B cell (primary cell): Measurements from ENCODE around the gene PCDHGA10. TPM values are rescaled to one million over a fixed set of nuclear protein-coding genes. Genes with fewer than 3 reads are reported as not detected.
"Not testable (repeated sequence)": the region's sequence is repeated elsewhere in the genome, so short reads cannot be mapped to it uniquely, and the experiment has no call there.

Experiments
- ATAC-seq: fragments of 200-7000 bp; cut with Tn5 transposase; one replicate; pipeline ENCODE4 v1.10.0; 2021; ENCODE audit warnings: low read depth, mild to moderate bottlenecking, moderate number of reproducible peaks, moderate library complexity
- CTCF ChIA-PET: fragments of 350-600 bp; sonication (Branson Sonifier 250); formaldehyde crosslinking; loops from one replicate; lab custom pipeline; 2021; ENCODE audit warnings: antibody characterized with exemption, inconsistent platforms; lab: Charles Lee
- POLR2A ChIA-PET: fragments of 350-600 bp; sonication (Branson Sonifier 250); formaldehyde crosslinking; loops from one replicate; lab custom pipeline; 2021; ENCODE audit warnings: antibody characterized with exemption; lab: Charles Lee
- DNase-seq: peaks from one replicate; pipeline ENCODE4 v3.0.0; 2013
- H2AFZ ChIP-seq: 2 replicates; pipeline ENCODE4 v1.6.1; 2012; ENCODE audit warnings: mild to moderate bottlenecking, low read depth, low read length; ENCODE audit not compliant: insufficient read depth, poor library complexity, severe bottlenecking
- H3K27ac ChIP-seq, 2 donors: 1 replicate in 1 of 2; 2 replicates in 1 of 2; pipeline ENCODE4 v1.5.1; 2012 to 2013; ENCODE audit warnings: low read length in 2 of 2, mild to moderate bottlenecking in 2 of 2, moderate library complexity in 1 of 2
- H3K27me3 ChIP-seq, 4 experiments: fragments of 200-600 bp in 1 of 4; sonication (generic) in 1 of 4; replicated peaks in 1 of 4; 1 replicate in 2 of 4; 2 replicates in 2 of 4; pipeline versions ENCODE4 v1.6.1 to v1.7.0; 2013 to 2016; ENCODE audit warnings: low read length in 3 of 4, mild to moderate bottlenecking in 2 of 4, mixed read lengths in 1 of 4, moderate library complexity in 1 of 4; ENCODE audit not compliant: insufficient read depth in 4 of 4, control insufficient read depth in 3 of 4; ENCODE audit errors: control extremely low read depth in 1 of 4
- H3K36me3 ChIP-seq, 2 experiments: replicated peaks in 1 of 2; 1 replicate in 1 of 2; 2 replicates in 1 of 2; pipeline versions ENCODE4 v1.6.1 to v1.7.1; 2013; ENCODE audit warnings: low read length in 1 of 2; ENCODE audit not compliant: insufficient read depth in 2 of 2, control insufficient read depth in 1 of 2; ENCODE audit errors: control extremely low read depth in 1 of 2, extremely low read depth in 1 of 2
- H3K4me1 ChIP-seq, 2 donors: fragments of 200-600 bp in 1 of 2; sonication (generic) in 1 of 2; 1 replicate in 1 of 2; 2 replicates in 1 of 2; pipeline versions ENCODE4 v1.5.1 to v1.6.1; 2013 to 2017; ENCODE audit warnings: low read length in 2 of 2; ENCODE audit not compliant: control insufficient read depth in 2 of 2, insufficient read depth in 2 of 2
- H3K4me2 ChIP-seq: replicated peaks from 2 replicates; pipeline ENCODE3; 2012; ENCODE audit warnings: mild to moderate bottlenecking, low read depth, low read length; ENCODE audit not compliant: poor library complexity, severe bottlenecking
- H3K4me3 ChIP-seq, 5 experiments: fragments of 200-600 bp in 1 of 5; sonication (generic) in 1 of 5; 1 replicate in 3 of 5; 2 replicates in 2 of 5; pipeline versions ENCODE4 v1.5.1 to v1.7.0; 2011 to 2016; ENCODE audit warnings: low read length in 4 of 5, mild to moderate bottlenecking in 4 of 5, low read depth in 2 of 5, control low read depth in 1 of 5, moderate library complexity in 1 of 5; ENCODE audit not compliant: insufficient read depth in 1 of 5; ENCODE audit errors: control extremely low read depth in 1 of 5, extremely low read depth in 1 of 5
- H3K79me2 ChIP-seq: fragments of 200-600 bp; sonication (generic); one replicate; pipeline ENCODE4 v1.6.0; 2016; ENCODE audit warnings: low read length; ENCODE audit not compliant: control insufficient read depth, insufficient read depth
- H3K9ac ChIP-seq: fragments of 200-600 bp; sonication (generic); 2 replicates; pipeline ENCODE4 v1.6.1; 2017; ENCODE audit warnings: mild to moderate bottlenecking, low read length, moderate library complexity
- H3K9me3 ChIP-seq, 3 donors: one replicate each; pipeline versions ENCODE4 v1.6.1 to v1.7.1; 2013; ENCODE audit warnings: low read length in 2 of 3; ENCODE audit not compliant: control insufficient read depth in 2 of 3, insufficient read depth in 1 of 3; ENCODE audit errors: control extremely low read depth in 1 of 3
- H4K20me1 ChIP-seq: 2 replicates; pipeline ENCODE4 v1.6.0; 2012; ENCODE audit warnings: mild to moderate bottlenecking, low read length; ENCODE audit not compliant: insufficient read depth, control insufficient read depth, poor library complexity, severe bottlenecking
- H3K27ac Mint-ChIP-seq: one replicate; pipeline ENCODE4 v1.8.0; 2021; ENCODE audit warnings: mixed read lengths
- H3K27me3 Mint-ChIP-seq: one replicate; pipeline ENCODE4 v1.8.0; 2021; ENCODE audit warnings: mixed read lengths
- H3K4me1 Mint-ChIP-seq: one replicate; pipeline ENCODE4 v1.8.0; 2021; ENCODE audit warnings: mixed read lengths
- H3K4me3 Mint-ChIP-seq: one replicate; pipeline ENCODE4 v1.8.0; 2021; ENCODE audit warnings: mixed read lengths
- H3K9me3 Mint-ChIP-seq: one replicate; pipeline ENCODE4 v1.8.0; 2022; ENCODE audit warnings: mixed read lengths; ENCODE audit not compliant: insufficient read depth
- WGBS: methylation state at CpG from one replicate; pipeline ENCODE4 v1.1.5; 2013; ENCODE audit warnings: missing lambda C conversion rate; ENCODE audit not compliant: insufficient coverage; 5-methylcytosine and 5-hydroxymethylcytosine counted together
- intact Hi-C: fragments of 100-400 bp; cut with micrococcal nuclease; formaldehyde crosslinking; loops from one replicate; pipeline ENCODE4 v1.10.0; 2022
- polyA plus RNA-seq: library from polyadenylated mRNA; depleted of rRNA; stranded (reverse); fragments of >200 nt; gene quantifications from 2 replicates; pipeline ENCODE4 v1.2.3, GENCODE V29; 2012
- total RNA-seq, 2 donors: library from RNA; stranded (reverse); fragments of 120-200 nt in 1 of 2; gene quantifications; 1 replicate in 1 of 2; 2 replicates in 1 of 2; pipeline versions ENCODE4 v1.2.3 to v1.2.4, GENCODE V29; 2013 to 2022
- TF ChIP-seq, protein P1 (sequence below): fragments of 200-600 bp; IDR thresholded peaks from one replicate; pipeline ENCODE4 v1.8.0; 2022; ENCODE audit warnings: antibody characterized with exemption, mild to moderate bottlenecking

Gene PCDHGA10
- total and polyA plus RNA-seq, 2 donors (not counting 1 experiment from before 2014, with no cell fraction given): 0.10 to 1.9 TPM

GRCh38 chr5:141387557-141388311 lies 25.1 kb upstream of the PCDHGA10 start, which contains the start of gene PCDHGB4:
TSS of gene PCDHGB4 (plus strand) at chr5:141387698. CDS start at chr5:141387885, 187 bp downstream.
- H3K4me1 ChIP-seq, H3K36me3 ChIP-seq, H3K9me3 Mint-ChIP-seq, H2AFZ ChIP-seq, H3K9ac ChIP-seq, POLR2A ChIA-PET, H4K20me1 ChIP-seq, H3K4me3 ChIP-seq, intact Hi-C loops, H3K4me2 ChIP-seq, H3K79me2 ChIP-seq, H3K27ac Mint-ChIP-seq, H3K27ac ChIP-seq, H3K4me1 Mint-ChIP-seq: not testable (repeated sequence)
- H3K27me3 Mint-ChIP-seq: peaks cover 64% of the 10 kb centered on the region
- peak; percentile 8 for DNase-seq
- H3K4me3 Mint-ChIP-seq: peak within 1 kb of the TSS; percentile 45
- peaks cover 6 to 48% (median 27%) of the 10 kb centered on the region in 3 donors for H3K9me3 ChIP-seq
- peak; percentile 65 for ATAC-seq
- WGBS: 55% methylated on average over 11 of the region's 40 CpGs
- CTCF ChIA-PET: interaction anchor here (1.1 to 1.3 kb wide), 2 partner anchors 26 to 176 kb away, joined by 3 to 4 read pairs; partner anchors contain the start of gene PCDHGA10
- TF ChIP-seq, protein P1, sequence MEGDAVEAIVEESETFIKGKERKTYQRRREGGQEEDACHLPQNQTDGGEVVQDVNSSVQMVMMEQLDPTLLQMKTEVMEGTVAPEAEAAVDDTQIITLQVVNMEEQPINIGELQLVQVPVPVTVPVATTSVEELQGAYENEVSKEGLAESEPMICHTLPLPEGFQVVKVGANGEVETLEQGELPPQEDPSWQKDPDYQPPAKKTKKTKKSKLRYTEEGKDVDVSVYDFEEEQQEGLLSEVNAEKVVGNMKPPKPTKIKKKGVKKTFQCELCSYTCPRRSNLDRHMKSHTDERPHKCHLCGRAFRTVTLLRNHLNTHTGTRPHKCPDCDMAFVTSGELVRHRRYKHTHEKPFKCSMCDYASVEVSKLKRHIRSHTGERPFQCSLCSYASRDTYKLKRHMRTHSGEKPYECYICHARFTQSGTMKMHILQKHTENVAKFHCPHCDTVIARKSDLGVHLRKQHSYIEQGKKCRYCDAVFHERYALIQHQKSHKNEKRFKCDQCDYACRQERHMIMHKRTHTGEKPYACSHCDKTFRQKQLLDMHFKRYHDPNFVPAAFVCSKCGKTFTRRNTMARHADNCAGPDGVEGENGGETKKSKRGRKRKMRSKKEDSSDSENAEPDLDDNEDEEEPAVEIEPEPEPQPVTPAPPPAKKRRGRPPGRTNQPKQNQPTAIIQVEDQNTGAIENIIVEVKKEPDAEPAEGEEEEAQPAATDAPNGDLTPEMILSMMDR: peak; percentile 24
- H3K27me3 ChIP-seq: peaks cover 0 to 60% (median 39%) of the 10 kb centered on the region in 4 experiments

DNA sequence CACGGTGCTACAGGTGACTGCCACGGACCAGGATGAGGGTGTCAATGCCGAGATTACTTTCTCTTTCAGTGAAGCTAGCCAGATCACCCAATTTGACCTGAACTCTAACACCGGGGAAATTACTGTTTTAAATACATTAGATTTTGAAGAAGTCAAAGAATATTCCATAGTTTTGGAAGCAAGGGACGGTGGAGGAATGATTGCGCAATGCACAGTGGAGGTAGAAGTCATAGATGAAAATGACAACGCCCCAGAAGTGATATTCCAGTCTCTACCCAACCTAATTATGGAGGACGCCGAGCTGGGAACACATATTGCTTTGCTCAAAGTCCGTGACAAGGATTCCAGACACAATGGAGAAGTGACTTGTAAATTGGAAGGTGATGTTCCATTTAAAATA lies 24.1 kb upstream of the PCDHGA10 start:
- no peak overlapping the region for H3K4me2 ChIP-seq
- H3K9me3 ChIP-seq: peaks cover 5 to 48% (median 31%) of the 10 kb centered on the region in 3 donors
- Mint-ChIP-seq H3K4me3 (no peak overlapping the region), H3K4me1 (peaks cover 3% of the 10 kb centered on the region), H3K9me3 (peaks cover 11% of the 10 kb centered on the region), H3K27me3 (peaks cover 64% of the 10 kb centered on the region), H3K27ac (no peak overlapping the region)
- TF ChIP-seq, protein P1: no peak
- no peaks in the 10 kb centered on the region for H3K36me3 ChIP-seq
- H3K4me1 ChIP-seq: no peaks in the 10 kb centered on the region
- no peak overlapping the region for H2AFZ ChIP-seq
- 80% methylated on average over 2 of the region's 10 CpGs for WGBS
- H3K4me3 ChIP-seq: no peak overlapping the region
- ATAC-seq (no peak), DNase-seq (no peak)
- intact Hi-C loops: no loop called here
- ChIA-PET CTCF (no interaction called here), POLR2A (no interaction called here)
- no peak overlapping the region for H3K9ac ChIP-seq
- peaks cover 0 to 60% (median 38%) of the 10 kb centered on the region in 4 experiments for H3K27me3 ChIP-seq
- no peak overlapping the region for H3K27ac ChIP-seq
- no peaks in the 10 kb centered on the region for H4K20me1 ChIP-seq
- H3K79me2 ChIP-seq: no peaks in the 10 kb centered on the region
